ENCODE measurements around the gene C1R.
"Not testable (repeated sequence)": the region's sequence is repeated elsewhere in the genome, so short reads cannot be mapped to it uniquely, and the experiment has no call there.

Gene C1R

GRCh38 chr12:7045913-7046312 is 46.3 kb downstream of the C1R start:
- no peak for FAIRE-seq

GRCh38 chr12:7042842-7043241 is 49.4 kb downstream of the C1R start:
- no peak for FAIRE-seq
- no peak for DNase-seq (ENCODE audit: insufficient read length, low spot score)

More at GRCh38 chr12:7045913-7046312, 46.3 kb downstream of the C1R start:
- no peak for DNase-seq (ENCODE audit: insufficient read length, low spot score)

GRCh38 chr12:7039403-7039802 is 52.8 kb downstream of the C1R start:
- DNase-seq (ENCODE audit: insufficient read length, low spot score), result no peak
- FAIRE-seq, result no peak

GRCh38 chr12:7038591-7038990 is 53.7 kb downstream of the C1R start:
- FAIRE-seq (no peak), DNase-seq (ENCODE audit: insufficient read length, low spot score) (no peak)

GRCh38 chr12:7037411-7037810 is 54.8 kb downstream of the C1R start:
- not testable (repeated sequence) for DNase-seq (ENCODE audit: insufficient read length, low spot score); FAIRE-seq

- no peak for DNase-seq (ENCODE audit: insufficient read length, low spot score)
- no peak for FAIRE-seq
Measured at GRCh38 chr12:7035463-7035862, 56.8 kb downstream of the C1R start.

GRCh38 chr12:7034464-7034863 is 57.8 kb downstream of the C1R start:
- no peak for DNase-seq (ENCODE audit: insufficient read length, low spot score)
- FAIRE-seq, result no peak

GRCh38 chr12:7032990-7033389 is 59.3 kb downstream of the C1R start:
- FAIRE-seq, result no peak

GRCh38 chr12:7031306-7031705 is 60.9 kb downstream of the C1R start:
- no peak for FAIRE-seq
- DNase-seq (ENCODE audit: insufficient read length, low spot score), result no peak

More at GRCh38 chr12:7032990-7033389, 59.3 kb downstream of the C1R start:
- no peak for DNase-seq (ENCODE audit: insufficient read length, low spot score)

All from GM19239 (cell line).